IPS-15b (cell line): ENCODE results near the gene BMP3.

Experiments used
- H3K27me3 ChIP-seq: one replicate; pipeline ENCODE4 v1.6.1; 2013; ENCODE audit warnings: low read length; ENCODE audit not compliant: control insufficient read depth, insufficient read depth
- H3K36me3 ChIP-seq: one replicate; pipeline ENCODE4 v1.6.1; 2013; ENCODE audit warnings: low read length; ENCODE audit not compliant: control insufficient read depth, insufficient read depth
- H3K4me1 ChIP-seq: one replicate; pipeline ENCODE4 v1.6.1; 2013; ENCODE audit warnings: mild to moderate bottlenecking, low read length; ENCODE audit not compliant: control insufficient read depth, insufficient read depth
- H3K4me3 ChIP-seq: one replicate; pipeline ENCODE4 v1.5.1; 2013; ENCODE audit warnings: low read depth, low read length
- H3K9ac ChIP-seq: one replicate; pipeline ENCODE4 v1.6.1; 2013; ENCODE audit warnings: low read depth, mild to moderate bottlenecking, low read length
- H3K9me3 ChIP-seq: one replicate; pipeline ENCODE4 v1.6.1; 2013; ENCODE audit warnings: mild to moderate bottlenecking, low read length; ENCODE audit not compliant: control insufficient read depth, insufficient read depth

Gene BMP3

GRCh38 chr4:81085291-81085690 lies 54.8 kb downstream of the BMP3 start:
- H3K36me3 ChIP-seq: no peaks in the 10 kb centered on the region
- no peak overlapping the region for H3K4me3 ChIP-seq
- no peak overlapping the region for H3K9ac ChIP-seq
- no peaks in the 10 kb centered on the region for H3K9me3 ChIP-seq
- H3K27me3 ChIP-seq: no peaks in the 10 kb centered on the region
- H3K4me1 ChIP-seq: no peaks in the 10 kb centered on the region

GRCh38 chr4:81085979-81086378 lies 55.5 kb downstream of the BMP3 start:
- H3K4me1 ChIP-seq: no peaks in the 10 kb centered on the region
- H3K9me3 ChIP-seq: no peaks in the 10 kb centered on the region
- H3K9ac ChIP-seq: no peak overlapping the region
- H3K36me3 ChIP-seq: no peaks in the 10 kb centered on the region
- H3K4me3 ChIP-seq: no peak overlapping the region
- H3K27me3 ChIP-seq: no peaks in the 10 kb centered on the region

- Histone ChIP-seq H3K9me3 (no peaks in the 10 kb centered on the region), H3K36me3 (no peaks in the 10 kb centered on the region), H3K4me1 (no peaks in the 10 kb centered on the region), H3K27me3 (no peaks in the 10 kb centered on the region), H3K9ac (no peak overlapping the region), H3K4me3 (no peak overlapping the region)
Observed at GRCh38 chr4:81093720-81094401, 63.4 kb downstream of the BMP3 start.

- no peak overlapping the region for H3K4me3 ChIP-seq
- H3K36me3 ChIP-seq: no peaks in the 10 kb centered on the region
- no peaks in the 10 kb centered on the region for H3K4me1 ChIP-seq
- H3K27me3 ChIP-seq: no peaks in the 10 kb centered on the region
- no peaks in the 10 kb centered on the region for H3K9me3 ChIP-seq
- H3K9ac ChIP-seq: no peak overlapping the region
Observed at GRCh38 chr4:81095389-81095788, 64.9 kb downstream of the BMP3 start.

- Histone ChIP-seq H3K4me1 (no peaks in the 10 kb centered on the region), H3K9me3 (no peaks in the 10 kb centered on the region), H3K9ac (no peak overlapping the region), H3K4me3 (no peak overlapping the region), H3K27me3 (no peaks in the 10 kb centered on the region), H3K36me3 (no peaks in the 10 kb centered on the region)
Observed at GRCh38 chr4:81096566-81096965, 66.1 kb downstream of the BMP3 start.

GRCh38 chr4:81102107-81102506 lies 71.6 kb downstream of the BMP3 start:
- Histone ChIP-seq H3K4me1 (no peaks in the 10 kb centered on the region), H3K9ac (no peak overlapping the region), H3K27me3 (no peaks in the 10 kb centered on the region), H3K4me3 (no peak overlapping the region), H3K36me3 (no peaks in the 10 kb centered on the region), H3K9me3 (no peaks in the 10 kb centered on the region)

GRCh38 chr4:81106150-81106549 lies 75.6 kb downstream of the BMP3 start:
- Histone ChIP-seq H3K9ac (no peak overlapping the region), H3K4me3 (no peak overlapping the region), H3K27me3 (no peaks in the 10 kb centered on the region), H3K9me3 (no peaks in the 10 kb centered on the region), H3K4me1 (no peaks in the 10 kb centered on the region), H3K36me3 (no peaks in the 10 kb centered on the region)
